CD4-positive, alpha-beta T cell treated with Interferon alpha-2 for 1 hour (primary cell): ENCODE measurements around the gene CAB39.

ENCODE experiments used
- DNase-seq, 2 donors: peaks; one replicate each; pipeline ENCODE4 v3.0.0-alpha.2; 2020 to 2022

CAB39 gene

GRCh38 chr2:230823264-230823964 is 110.8 kb downstream of the CAB39 start:
- no peak for DNase-seq

DNA sequence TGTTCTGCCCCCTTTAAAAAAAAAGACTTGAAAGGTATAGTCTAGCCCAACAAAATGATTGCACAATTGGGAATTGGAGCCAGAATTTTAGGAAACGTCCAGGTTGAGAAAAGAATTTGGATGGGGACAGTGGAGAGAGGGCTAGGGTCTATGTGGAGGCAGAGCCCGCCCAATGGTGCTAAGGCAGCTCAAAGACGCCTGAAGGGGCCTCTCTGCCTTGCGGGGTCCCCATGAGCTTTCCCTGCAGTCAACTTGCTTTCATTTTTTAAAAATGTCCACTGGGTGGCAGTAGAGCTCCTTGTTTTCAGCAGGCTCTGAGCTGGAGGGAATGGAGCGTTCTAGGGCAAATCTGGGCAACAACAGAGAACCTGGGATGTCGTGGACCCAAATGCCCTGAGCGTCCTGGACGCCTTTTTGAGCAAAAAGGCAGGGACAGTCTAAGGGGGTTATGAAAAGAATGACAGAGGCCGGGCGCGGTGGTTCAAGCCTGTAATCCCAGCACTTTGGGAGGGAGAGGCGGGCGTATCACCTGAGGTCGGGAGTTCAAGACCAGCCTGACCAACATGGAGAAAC is 111.8 kb downstream of the CAB39 start:
- peak; percentile 58 to 82 for DNase-seq

DNA sequence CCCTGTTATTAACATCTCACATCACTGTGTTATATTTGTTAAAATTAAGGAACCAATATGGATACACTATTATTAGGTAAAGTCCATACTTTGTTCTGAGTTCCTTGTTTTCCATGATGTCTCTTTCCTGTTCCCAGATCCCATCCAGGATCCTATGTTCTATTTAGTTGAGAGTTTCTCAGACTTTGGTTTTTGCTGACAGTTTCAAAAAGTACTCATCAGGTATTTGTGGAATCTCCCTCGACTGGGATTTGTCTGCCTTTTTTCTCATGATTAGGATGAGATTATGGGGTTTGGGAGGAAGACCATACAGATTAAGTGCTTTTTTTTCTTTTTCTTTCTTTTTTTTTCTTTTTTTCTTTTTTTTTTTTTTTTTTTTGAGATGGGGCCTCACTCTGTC is 112.7 kb downstream of the CAB39 start:
- DNase-seq = no peak

- no peak for DNase-seq
These were observed 115.2 kb downstream of the CAB39 start for GRCh38 chr2:230827774-230828271.

- peak in 1 of 2 donors; percentile 17 for DNase-seq
These were observed 115.8 kb downstream of the CAB39 start for GRCh38 chr2:230828272-230828961.

DNA sequence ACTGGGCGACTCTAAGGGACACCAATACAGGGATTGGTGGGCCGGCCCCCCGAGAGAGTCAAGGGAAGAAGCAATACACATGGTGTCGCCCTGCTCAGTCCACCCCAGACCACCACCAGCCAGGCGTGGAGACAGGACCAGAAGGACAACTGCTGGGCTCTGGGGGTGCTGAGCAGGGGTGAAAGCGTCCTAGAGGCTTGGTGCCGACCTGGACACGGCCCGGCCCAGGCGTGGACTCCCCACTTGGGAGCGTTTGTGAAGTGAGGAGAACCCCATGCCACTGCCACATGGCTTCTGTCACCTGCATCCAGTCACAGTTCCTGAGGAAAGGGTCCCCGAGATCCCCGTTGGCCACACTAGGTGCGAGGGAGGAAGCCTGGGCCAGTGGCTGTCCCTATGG is 116.7 kb downstream of the CAB39 start:
- DNase-seq = no peak

DNA sequence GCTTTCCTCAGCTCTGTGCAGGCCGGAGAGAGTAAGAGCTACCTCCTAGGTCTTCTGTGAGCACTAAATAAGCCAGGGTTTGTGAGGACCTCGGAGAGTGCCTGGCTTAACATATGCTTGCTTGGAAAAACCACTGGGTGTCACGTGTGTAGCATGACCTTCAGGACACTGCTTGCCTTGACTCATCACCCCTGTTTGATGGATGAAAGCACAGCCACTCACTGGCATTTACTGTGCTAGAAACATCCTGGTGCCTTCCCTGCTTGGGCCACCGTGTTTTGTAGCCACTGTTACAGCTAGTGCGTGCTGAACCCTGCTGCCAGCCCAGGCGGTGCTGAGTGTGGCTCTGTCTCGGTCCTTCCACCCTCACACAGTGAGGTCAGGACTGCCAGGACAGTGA is 117.3 kb downstream of the CAB39 start:
- DNase-seq = no peak

GRCh38 chr2:230830428-230830827 is 117.8 kb downstream of the CAB39 start:
- DNase-seq = no peak

GRCh38 chr2:230840301-230840700 is 127.7 kb downstream of the CAB39 start:
- no peak for DNase-seq

- no peak for DNase-seq
These were observed 129.8 kb downstream of the CAB39 start for GRCh38 chr2:230842473-230842872.

GRCh38 chr2:230843132-230843531 is 130.5 kb downstream of the CAB39 start:
- DNase-seq = no peak

GRCh38 chr2:230846360-230846759 is 133.7 kb downstream of the CAB39 start:
- no peak for DNase-seq

GRCh38 chr2:230847883-230848388 is 135.3 kb downstream of the CAB39 start:
- DNase-seq = peak; percentile 83 to 86

DNA sequence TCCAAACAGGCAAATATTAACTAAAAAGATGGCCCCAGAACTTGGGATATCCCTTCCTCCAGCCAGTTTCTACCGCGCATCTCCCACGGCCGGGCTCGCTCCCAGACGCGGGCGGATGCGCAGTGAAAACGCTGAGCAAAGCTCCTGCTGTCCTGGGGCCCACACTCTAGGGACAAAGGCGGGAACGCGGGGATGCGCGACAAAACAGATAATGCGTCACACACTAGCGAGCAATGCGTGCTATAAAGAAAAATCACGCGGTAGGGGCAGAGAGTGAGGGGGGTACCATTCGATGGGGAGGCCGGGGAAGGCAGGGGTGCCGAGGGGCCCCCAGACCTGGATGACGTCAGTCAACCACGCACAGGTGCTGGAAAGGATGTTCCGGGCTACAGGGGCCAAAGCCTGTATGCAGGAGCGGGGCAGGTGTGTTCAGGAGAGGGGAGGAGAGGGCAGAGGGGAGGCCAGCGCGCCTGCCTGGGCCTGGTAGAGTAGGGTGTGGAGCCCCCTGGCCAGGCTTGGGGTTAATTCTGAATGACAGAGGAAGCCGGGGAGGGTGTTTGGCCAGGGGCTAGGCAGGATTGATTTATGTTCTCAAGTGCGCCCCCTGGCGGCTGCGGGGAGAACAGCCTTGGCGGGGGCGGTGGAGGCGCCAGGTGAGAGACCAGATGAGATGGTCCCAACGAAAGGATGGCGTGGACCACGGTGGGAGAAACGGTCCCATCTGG is 137.2 kb downstream of the CAB39 start:
- DNase-seq = peak; percentile 55 to 73

- no peak for DNase-seq
These were observed 137.7 kb downstream of the CAB39 start for GRCh38 chr2:230850358-230850658.

DNA sequence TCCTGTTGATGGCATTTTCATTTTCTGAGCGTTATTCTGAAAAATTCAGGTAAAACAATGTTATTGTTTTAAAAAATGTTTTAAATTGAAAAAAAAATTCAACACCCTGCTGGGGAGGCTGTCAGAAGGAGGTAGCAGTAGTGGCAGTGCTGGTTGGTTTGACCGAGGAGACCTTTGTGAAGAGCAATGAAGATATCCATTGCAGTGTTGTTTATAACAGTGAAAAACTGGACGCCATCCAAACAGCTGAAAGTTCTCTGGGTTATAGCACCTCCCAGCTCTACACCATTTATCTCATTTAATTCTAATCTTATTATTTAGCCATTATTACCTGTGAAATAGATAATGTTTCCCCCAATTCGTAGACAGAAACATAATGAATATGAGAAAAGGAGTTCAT is 139.5 kb downstream of the CAB39 start:
- no peak for DNase-seq

DNA sequence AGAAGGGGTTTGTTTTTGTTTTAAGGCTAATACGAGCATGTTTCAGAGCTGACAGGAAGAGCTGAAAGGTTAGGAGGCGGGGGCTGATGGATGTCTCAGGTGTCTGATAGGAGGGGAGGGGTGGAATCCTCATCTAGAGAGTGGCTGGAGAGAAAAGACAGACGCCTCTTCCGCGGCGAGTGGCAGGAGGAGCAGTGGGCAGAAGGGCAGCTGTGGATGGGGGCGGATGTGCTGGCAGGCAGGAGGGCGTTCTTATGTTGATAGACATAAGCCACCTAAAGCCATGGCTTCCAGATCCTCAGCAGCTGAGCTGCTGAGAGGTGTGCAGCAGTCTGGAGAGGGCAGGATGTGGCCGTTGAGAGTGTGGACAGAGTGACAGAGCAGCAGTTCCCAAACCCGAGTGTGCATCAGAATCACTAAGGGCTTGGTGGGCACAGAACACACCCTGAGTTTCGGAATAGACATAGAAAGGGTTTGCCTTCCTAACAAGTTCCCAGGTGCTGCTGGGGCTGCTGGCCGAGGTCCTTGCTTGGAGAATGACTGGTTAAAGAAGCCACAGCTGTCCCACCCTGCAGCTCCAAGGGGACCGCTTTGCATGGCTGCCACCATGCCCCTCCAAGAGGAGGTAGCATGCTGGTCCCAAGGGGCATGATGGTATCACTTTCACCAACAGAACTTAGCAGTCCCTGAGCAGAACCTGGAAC is 149.1 kb downstream of the CAB39 start:
- no peak for DNase-seq

DNA sequence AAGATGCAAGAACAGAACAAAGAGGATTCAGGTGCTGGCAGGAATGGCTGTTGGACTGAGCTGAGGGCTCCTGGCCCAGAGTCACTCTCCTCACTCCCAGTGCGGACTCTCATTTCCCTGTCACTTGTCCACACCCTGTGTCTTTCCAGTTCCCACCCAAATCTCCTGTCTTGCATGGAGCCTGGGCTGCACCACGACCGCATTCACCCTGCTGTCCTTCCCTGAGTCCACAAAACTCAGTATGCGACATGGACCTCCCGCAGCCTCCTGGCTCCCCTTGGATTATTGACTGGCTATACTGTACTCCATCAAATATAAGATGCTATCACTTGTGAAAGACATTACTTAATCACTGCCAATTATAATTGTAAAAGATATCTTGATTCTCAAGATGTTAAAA is 149.7 kb downstream of the CAB39 start:
- no peak for DNase-seq

DNA sequence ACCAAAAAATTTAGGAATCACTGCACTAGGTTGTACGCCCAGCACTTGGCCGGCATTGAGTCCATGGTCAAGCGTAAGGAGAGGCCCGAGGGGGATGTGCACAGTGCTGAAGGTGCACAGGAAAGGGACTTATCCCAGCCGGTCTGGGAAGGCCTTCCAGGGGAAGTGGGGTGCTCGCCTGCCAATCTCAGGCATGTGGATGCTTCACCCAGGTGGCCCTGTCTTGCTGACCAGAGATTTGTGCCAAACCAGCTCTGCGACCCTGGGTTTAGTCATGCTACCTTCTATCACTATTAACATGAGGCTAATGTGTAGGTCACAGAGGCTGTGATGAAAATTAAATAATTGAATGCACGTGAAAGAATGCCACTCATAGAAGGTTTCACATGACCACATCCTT is 150.4 kb downstream of the CAB39 start:
- DNase-seq = no peak

GRCh38 chr2:230863442-230864121 is 150.9 kb downstream of the CAB39 start:
- DNase-seq = no peak

DNA sequence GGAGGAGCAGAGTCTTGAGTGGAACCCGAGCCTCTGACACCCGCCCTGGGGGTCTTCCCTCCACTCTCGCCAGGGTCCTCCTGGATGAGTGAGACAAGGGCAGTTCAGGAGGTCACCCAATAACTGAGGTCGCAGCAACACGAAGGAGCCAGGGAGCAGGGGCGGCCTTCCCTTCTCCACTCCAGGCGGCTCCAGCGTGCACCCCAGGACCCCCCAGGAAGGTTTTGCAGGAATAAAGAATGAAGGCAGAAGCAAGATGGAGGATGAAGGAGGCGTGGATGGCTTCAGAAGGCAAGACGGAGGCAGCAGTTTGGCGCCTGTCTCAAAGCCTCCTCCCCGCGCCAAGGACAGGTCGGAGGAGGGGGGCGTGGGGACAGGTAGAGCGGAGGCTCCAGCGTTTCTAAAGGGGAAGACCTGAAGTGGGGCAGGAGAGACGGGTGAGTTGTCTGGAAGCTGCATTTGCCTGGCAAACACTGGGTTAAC is 151.5 kb downstream of the CAB39 start:
- DNase-seq = no peak
